GM19025 (cell line): Measurements from ENCODE around the gene ANKLE2.
"Not testable (repeated sequence)": the region's sequence is repeated elsewhere in the genome, so short reads cannot be mapped to it uniquely, and the experiment has no call there.

Source experiments
- ATAC-seq: cut with Tn5 transposase; IDR thresholded peaks from one replicate; pipeline ENCODE4 v1.9.1; 2021; ENCODE audit warnings: mild to moderate bottlenecking, low read depth, moderate library complexity; ENCODE audit not compliant: unreplicated experiment

The ANKLE2 gene

GRCh38 chr12:132695431-132695830, 66.2 kb downstream of the ANKLE2 start:
- ATAC-seq, result no peak

- not testable (repeated sequence) for ATAC-seq
These were observed 66.7 kb downstream of the ANKLE2 start for GRCh38 chr12:132694888-132695287.

DNA sequence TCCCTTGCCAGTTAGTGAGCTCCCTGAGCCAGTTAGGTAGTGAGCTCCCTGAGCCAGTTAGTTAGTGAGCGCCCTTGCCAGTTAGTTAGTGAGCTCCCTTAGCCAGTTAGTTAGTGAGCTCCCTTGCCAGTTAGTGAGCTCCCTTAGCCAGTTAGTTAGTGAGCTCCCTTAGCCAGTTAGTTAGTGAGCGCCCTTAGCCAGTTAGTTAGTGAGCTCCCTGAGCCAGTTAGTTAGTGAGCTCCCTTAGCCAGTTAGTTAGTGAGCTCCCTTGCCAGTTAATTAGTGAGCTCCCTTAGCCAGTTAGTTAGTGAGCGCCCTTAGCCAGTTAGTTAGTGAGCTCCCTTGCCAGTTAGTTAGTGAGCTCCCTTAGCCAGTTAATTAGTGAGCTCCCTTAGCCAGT, 69.6 kb downstream of the ANKLE2 start:
- not testable (repeated sequence) for ATAC-seq

GRCh38 chr12:132690112-132690511, 71.5 kb downstream of the ANKLE2 start:
- no peak for ATAC-seq

DNA sequence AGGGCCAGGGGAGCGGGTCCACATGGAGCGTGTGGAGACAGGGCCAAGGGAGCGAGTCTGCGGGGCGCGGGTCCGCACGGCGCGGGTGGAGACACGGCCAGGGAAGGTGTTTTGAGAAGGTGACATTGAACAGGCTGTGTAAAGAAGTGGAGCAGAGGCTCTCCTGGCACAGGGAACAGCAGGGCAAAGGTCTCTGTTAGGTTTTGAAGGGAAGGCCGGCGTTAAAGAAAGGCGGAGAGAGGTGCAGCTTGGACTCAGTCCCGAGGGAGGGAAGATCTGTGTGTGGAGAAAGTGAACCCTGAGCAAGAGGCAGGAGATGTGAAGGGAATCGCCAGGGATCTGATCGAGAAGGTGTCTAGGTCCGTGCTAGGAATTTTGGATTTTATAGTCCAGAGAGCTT, 72.4 kb downstream of the ANKLE2 start:
- no peak for ATAC-seq

GRCh38 chr12:132687211-132688164, 74.1 kb downstream of the ANKLE2 start, which contains the start of the genes POLE and PXMP2:
Gene POLE (minus strand): TSS chr12:132687342. CDS start chr12:132687315, 27 bp downstream.
Gene PXMP2 (plus strand): TSS chr12:132687587. CDS start chr12:132687671, 84 bp downstream.
- peak; percentile 94 for ATAC-seq

DNA sequence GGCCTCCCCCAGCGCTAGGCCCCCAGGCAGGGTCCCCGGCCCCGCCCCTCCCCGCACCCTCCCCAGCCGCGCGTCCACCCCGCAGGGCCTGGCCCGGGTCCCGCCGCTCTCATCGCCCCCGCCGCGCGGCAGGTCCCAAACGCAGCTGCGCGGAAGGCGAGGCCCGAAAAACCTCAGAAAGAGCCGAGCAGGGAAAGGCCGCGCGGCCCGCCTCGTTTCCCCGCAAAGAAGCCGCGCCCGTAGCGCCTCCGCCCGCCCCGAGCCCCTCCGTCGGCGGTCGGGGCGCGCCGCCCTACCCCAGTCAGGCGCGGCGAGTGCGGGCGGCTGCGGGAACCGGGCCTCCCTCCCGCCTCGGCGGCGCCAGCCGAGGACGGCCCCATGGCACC, 74.8 kb downstream of the ANKLE2 start:
- ATAC-seq, result peak; percentile 10

- no peak for ATAC-seq
These were observed 76.2 kb downstream of the ANKLE2 start for GRCh38 chr12:132685400-132685799.

DNA sequence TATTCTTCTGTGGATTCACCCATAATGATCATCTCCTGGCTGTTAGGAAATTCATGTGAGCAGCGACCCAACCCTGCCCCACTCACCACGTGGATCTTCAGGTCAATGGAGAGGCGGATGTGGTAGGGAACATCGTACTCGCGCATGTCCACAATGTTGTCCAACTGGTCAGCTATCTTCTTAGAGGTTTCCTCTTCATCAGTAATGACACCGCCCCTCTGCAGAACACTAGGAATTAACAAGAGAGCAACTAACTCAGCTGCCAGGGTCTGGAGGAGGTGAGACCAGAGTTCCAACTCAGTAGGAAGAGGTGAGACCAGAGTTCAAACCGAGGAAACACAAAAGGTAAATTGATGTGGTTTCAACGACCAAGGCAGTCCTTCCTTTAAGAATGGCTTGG, 84.1 kb downstream of the ANKLE2 start:
- no peak for ATAC-seq

- no peak for ATAC-seq
These were observed 85.7 kb downstream of the ANKLE2 start for GRCh38 chr12:132675757-132676432.
